ENCODE data around the gene OR13G1.
"Not testable (repeated sequence)": the region's sequence is repeated elsewhere in the genome, so short reads cannot be mapped to it uniquely, and the experiment has no call there.

The OR13G1 gene, protein sequence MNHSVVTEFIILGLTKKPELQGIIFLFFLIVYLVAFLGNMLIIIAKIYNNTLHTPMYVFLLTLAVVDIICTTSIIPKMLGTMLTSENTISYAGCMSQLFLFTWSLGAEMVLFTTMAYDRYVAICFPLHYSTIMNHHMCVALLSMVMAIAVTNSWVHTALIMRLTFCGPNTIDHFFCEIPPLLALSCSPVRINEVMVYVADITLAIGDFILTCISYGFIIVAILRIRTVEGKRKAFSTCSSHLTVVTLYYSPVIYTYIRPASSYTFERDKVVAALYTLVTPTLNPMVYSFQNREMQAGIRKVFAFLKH

DNA sequence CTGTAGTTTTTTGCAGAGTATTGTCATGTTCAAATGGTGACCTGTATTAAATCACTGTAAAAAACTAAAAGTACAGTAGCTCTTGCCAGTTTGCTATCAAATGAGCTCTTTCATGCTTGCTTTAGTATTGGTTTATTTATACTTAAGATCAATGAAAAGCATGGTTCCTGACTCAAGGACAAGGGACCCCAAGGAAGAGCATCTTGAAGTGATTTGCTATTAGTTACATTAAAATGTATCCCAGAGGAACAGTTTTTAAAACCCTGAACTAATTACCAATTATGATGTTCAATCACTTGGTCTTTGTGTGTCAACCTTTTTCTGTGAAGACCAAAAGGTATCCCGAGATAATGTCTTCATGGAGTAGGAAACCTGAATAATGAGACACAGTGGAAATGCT, at the start of gene OR13G1:
Gene OR13G1 (minus strand): TSS at position 101 of the 400 bp plus-strand sequence. CDS start 6,698 bp downstream, outside the sequence.
- no peak within 1 kb of the TSS for H3K27ac Mint-ChIP-seq
- H3K9me3 Mint-ChIP-seq, result no peaks in the 10 kb centered on the region
- no peak within 1 kb of the TSS for H3K4me3 Mint-ChIP-seq
- peaks cover under 1% of the 10 kb centered on the region for H3K27me3 Mint-ChIP-seq
- no peaks in the 10 kb centered on the region for H3K36me3 Mint-ChIP-seq
- no peaks in the 10 kb centered on the region for H3K4me1 Mint-ChIP-seq

DNA sequence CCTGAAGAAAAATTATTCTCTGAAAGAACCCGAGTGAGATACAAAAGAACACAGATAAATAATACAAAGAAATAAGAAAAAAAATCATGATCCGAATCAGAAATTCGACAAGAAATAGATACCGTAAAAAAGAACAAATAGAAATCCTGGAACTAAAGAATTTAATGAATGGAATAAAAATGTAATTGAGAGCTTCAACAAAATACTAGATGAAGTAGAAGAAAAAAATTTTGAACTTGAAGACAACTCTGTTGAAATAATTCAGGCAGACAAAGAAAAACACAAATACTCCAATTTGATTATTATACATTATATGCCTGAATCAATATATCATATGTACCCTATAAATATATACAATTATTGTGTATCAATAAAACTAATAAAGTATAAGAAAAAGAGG, 41.7 kb upstream of the OR13G1 start:
- Mint-ChIP-seq H3K4me3 (no peak overlapping the region), H3K36me3 (no peaks in the 10 kb centered on the region), H3K4me1 (no peaks in the 10 kb centered on the region), H3K27me3 (no peaks in the 10 kb centered on the region), H3K27ac (no peak overlapping the region), H3K9me3 (peaks cover 15% of the 10 kb centered on the region)

DNA sequence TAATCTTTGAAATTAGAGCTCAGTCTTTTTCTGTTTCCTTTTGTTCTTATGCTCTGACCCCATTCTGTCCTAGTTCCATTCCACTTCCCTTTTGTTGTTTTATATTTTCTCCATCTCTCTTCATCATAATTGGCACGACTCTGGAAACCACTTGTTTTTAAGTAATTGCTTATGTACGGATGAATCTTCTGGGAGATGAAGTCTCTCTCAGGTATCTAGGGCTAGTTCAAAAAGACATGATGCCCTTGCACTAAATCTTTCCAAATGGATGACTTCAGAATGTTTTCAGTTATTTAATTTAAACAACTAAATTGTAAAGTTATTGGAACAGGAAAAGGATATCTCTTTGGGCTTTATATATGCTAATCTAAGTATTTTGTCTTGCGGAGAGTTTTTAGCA, 37.0 kb upstream of the OR13G1 start, which contains the start of gene OR6F1:
Gene OR6F1 (minus strand): TSS at position 101 of the 400 bp plus-strand sequence. CDS start 3,891 bp downstream, outside the sequence.
- H3K27me3 Mint-ChIP-seq, result no peaks in the 10 kb centered on the region
- H3K36me3 Mint-ChIP-seq, result no peaks in the 10 kb centered on the region
- H3K9me3 Mint-ChIP-seq, result peaks cover 3% of the 10 kb centered on the region
- no peaks in the 10 kb centered on the region for H3K4me1 Mint-ChIP-seq
- no peak within 1 kb of the TSS for H3K27ac Mint-ChIP-seq
- H3K4me3 Mint-ChIP-seq, result no peak within 1 kb of the TSS

DNA sequence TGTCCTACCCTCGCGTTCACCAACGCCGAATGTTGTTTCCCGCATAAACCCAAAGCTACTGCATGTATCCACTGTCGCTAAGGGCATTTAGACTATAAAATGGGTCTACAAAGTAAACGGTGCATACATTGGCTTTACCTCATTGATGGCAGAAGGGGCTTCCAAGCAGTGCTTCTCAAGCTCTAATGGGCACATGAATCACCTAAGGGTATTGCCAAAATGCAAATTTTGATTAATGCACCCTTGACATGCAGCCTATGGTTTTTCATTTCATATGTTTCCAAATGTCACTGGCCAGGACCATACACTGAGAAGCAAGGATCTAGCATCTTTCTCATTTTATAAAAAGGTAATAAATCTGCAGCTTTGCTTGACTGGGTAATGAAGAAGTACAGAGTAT, 34.2 kb upstream of the OR13G1 start:
- Mint-ChIP-seq H3K9me3 (peaks cover 3% of the 10 kb centered on the region), H3K4me1 (no peaks in the 10 kb centered on the region), H3K4me3 (no peak overlapping the region), H3K27me3 (no peaks in the 10 kb centered on the region), H3K36me3 (no peaks in the 10 kb centered on the region), H3K27ac (no peak overlapping the region)

DNA sequence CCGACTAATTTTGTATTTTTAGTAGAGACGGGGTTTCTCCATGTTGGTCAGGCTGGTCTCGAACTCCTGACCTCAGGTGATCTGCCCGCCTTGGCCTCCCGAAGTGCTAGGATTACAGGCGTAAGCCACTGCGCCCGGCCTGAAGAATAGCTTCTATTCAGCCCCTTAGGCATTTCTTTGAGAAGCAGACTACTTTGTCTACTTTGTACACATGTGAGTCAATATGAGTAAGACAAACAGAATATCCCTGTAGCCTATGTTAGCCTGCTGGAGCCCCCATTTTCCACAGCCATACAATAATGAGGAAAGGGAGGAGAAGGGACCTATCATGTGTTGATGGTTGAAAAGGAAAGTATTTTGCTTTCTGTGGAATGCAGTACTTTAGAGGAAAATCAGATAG, 31.1 kb upstream of the OR13G1 start:
- H3K36me3 Mint-ChIP-seq, H3K9me3 Mint-ChIP-seq, H3K27ac Mint-ChIP-seq, H3K4me3 Mint-ChIP-seq, H3K27me3 Mint-ChIP-seq, H3K4me1 Mint-ChIP-seq: not testable (repeated sequence)

DNA sequence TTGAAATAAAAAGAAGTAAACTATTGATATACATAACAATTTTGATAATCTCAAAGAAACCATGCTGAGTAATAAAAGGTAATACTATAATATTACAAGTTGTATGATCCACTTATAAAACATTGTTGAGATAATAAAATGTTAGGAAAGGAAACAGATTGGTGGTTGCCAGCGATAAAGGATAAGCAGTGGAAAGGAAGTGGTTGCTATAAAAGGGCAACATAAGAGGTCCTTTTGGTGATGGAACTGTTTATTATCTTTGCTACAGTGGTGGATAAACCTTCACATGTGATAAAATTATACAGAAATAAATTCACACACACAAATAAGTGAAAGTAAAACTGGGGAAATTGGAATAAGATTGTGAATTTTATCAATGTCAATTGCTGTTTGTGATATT, 21.8 kb upstream of the OR13G1 start:
- no peak overlapping the region for H3K27ac Mint-ChIP-seq
- no peak overlapping the region for H3K4me3 Mint-ChIP-seq
- H3K4me1 Mint-ChIP-seq, result no peaks in the 10 kb centered on the region
- H3K27me3 Mint-ChIP-seq, result no peaks in the 10 kb centered on the region
- no peaks in the 10 kb centered on the region for H3K36me3 Mint-ChIP-seq
- no peaks in the 10 kb centered on the region for H3K9me3 Mint-ChIP-seq

DNA sequence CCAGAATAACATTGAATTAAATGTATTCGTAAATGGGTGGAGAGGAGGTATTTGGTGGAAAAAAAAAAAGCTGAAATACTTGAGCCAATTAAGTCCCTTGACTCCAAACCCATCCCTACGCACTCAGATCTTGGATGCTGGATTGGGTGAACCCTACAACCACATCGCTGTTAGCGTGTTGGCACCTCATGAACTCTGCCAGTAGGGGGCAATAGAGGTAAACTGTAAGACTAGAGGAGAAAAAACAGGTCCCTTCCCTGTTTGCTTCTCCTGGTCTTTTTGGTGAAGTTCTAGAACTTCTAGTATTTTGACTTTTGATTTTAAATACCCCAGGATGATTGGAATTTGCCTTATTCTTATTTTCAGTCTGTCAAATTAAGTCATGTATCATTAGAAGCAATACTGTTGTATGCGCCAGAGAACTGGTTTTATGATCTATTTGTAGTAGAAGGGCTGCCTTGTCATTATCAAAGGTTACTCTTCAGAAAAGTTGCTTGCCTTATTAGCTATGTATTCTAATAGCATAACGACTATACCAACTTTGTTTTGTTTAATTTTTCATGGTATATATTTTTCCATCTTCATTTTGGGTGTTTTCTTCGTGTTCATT, 1.9 kb upstream of the OR13G1 start:
- Mint-ChIP-seq H3K27ac (no peak overlapping the region), H3K36me3 (no peaks in the 10 kb centered on the region), H3K27me3 (peaks cover 1% of the 10 kb centered on the region), H3K4me3 (no peak overlapping the region), H3K4me1 (no peaks in the 10 kb centered on the region), H3K9me3 (no peaks in the 10 kb centered on the region)

DNA sequence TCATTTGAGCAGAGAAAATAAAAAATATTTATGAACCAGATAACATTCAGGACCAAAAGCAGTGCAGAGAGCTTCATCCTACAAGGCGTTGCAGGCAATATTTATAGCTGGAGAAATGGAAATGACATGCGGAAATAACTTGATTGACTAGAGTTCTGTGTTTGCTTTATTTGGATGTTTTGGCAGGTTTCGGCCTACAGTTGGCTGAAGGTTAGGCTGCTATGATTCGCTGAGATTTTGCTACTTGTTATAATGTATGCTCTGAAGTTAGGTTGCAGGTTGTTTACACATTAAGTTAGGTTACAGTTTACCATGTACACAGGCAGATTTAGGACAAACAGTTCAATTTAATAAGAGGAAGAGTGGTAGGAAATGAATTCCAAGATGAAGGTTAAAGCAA, 632 bp upstream of the OR13G1 start:
- no peak overlapping the region for H3K4me3 Mint-ChIP-seq
- no peaks in the 10 kb centered on the region for H3K27me3 Mint-ChIP-seq
- no peaks in the 10 kb centered on the region for H3K36me3 Mint-ChIP-seq
- H3K4me1 Mint-ChIP-seq, result no peaks in the 10 kb centered on the region
- no peak overlapping the region for H3K27ac Mint-ChIP-seq
- no peaks in the 10 kb centered on the region for H3K9me3 Mint-ChIP-seq

DNA sequence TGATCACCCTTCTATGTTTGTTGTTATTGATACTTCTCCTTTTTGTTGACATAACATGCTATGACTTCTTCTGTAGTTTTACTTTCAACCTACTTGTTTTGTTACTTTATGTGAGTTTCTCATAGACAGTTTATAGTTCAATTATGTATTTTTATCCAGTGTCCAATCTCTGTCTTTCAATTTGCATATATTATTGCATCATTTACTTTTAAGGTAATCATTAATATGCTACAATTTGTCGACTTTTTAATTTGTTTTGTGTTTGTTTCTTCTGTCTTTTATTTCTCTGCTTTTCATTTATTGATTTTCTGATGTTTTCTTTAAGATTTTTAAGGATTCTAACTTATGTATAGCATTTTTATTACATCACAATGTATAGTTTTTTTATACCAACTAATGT, 10.3 kb downstream of the OR13G1 start:
- Mint-ChIP-seq H3K4me3 (no peak overlapping the region), H3K36me3 (no peaks in the 10 kb centered on the region), H3K9me3 (peaks cover 6% of the 10 kb centered on the region), H3K27me3 (no peaks in the 10 kb centered on the region), H3K4me1 (no peaks in the 10 kb centered on the region), H3K27ac (no peak overlapping the region)

DNA sequence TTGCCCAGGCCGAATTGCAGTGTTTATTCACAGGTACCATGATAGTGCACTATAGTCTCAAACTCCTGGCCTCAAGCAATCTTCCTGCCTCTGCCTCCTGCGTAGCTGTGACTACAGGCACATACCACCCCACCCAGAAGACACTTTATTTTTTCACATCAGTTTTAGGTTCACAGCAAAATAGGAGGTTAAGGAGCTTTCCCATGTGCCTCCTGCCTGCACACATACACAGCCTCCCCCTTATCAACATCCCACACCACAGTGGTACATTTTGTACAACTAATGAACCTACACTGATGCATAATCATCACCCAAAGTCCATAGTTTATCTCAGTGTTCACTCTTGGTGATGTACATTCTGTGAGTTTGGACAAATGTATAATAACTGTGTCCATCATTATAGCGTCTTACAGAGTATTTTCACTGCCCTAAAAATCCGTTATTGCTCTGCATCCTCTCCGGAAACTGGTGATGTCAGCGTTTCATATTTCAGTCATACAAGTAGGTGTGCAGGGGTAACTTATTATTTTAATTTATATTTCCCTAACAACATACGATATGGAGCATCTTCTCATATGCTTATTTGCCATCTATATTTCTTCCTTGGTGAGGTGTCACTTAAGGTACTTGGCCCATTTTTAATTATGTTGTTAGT, 23.2 kb downstream of the OR13G1 start:
- Mint-ChIP-seq H3K36me3 (no peaks in the 10 kb centered on the region), H3K27me3 (peaks cover 1% of the 10 kb centered on the region), H3K9me3 (peaks cover 6% of the 10 kb centered on the region), H3K4me1 (no peaks in the 10 kb centered on the region), H3K27ac (no peak overlapping the region), H3K4me3 (no peak overlapping the region)

DNA sequence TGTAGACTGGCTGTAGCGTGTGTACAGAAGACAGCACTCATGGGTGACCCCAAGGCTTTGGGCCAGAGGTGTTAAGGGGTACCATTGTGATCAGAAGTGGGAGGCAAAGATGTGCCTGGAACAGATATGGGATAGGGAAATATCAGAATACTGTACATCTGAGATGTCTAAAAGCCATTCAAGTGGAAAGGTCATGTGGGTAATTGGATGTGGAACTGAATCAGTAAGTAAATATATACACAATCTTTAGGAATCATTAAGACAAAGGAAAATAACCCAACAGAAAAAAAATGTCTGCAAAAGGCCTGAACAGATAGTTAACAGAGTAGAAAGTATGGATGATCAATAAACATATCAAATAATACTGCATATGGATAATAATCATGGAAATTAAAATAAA, 26.5 kb downstream of the OR13G1 start:
- Mint-ChIP-seq H3K9me3 (no peaks in the 10 kb centered on the region), H3K4me1 (no peaks in the 10 kb centered on the region), H3K27ac (no peak overlapping the region), H3K4me3 (no peak overlapping the region), H3K36me3 (no peaks in the 10 kb centered on the region), H3K27me3 (peaks cover 1% of the 10 kb centered on the region)

DNA sequence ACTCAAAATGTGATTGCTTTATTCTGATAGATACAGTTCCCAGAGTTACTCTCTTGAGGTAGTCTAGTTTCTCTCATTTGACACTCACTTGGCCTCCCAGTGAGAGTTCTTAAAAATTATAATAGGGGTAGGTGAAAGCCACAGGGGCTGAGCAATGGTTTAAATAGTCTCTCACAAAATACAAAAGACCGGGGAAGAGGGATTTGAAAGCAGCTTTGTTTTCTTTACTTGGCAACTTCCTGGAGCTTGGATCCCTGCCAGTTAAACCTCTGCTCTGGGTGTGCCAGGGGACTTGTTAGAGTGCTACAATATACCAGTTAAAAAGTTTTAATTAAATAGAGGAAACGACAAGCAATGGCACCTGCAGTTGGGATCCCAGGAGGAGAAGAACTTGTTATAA, 31.7 kb downstream of the OR13G1 start:
- peaks cover 5% of the 10 kb centered on the region for H3K27me3 Mint-ChIP-seq
- H3K36me3 Mint-ChIP-seq, result no peaks in the 10 kb centered on the region
- no peak overlapping the region for H3K27ac Mint-ChIP-seq
- no peaks in the 10 kb centered on the region for H3K4me1 Mint-ChIP-seq
- H3K4me3 Mint-ChIP-seq, result no peak overlapping the region
- no peaks in the 10 kb centered on the region for H3K9me3 Mint-ChIP-seq

DNA sequence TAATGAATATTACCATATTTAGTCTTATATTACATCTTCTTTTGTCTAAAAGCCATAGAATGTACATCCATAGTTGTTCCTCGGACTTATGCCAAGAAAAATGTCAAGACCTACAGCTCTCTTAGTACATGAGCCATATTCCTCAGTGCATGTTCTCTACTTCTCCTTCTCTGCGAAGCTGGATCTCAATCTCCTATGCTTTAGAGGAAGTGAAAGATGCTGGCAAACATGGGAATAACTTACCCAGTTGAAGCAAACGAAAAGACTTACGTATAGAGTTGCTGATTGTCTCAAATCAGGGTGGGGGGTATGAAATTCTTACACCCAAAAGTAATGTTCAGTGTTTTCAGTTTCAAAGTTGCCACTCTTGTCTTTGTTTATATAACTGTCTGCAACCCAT, 32.7 kb downstream of the OR13G1 start:
- Mint-ChIP-seq H3K4me1 (no peaks in the 10 kb centered on the region), H3K27me3 (peaks cover 8% of the 10 kb centered on the region), H3K9me3 (peaks cover 4% of the 10 kb centered on the region), H3K27ac (no peak overlapping the region), H3K36me3 (no peaks in the 10 kb centered on the region), H3K4me3 (no peak overlapping the region)

DNA sequence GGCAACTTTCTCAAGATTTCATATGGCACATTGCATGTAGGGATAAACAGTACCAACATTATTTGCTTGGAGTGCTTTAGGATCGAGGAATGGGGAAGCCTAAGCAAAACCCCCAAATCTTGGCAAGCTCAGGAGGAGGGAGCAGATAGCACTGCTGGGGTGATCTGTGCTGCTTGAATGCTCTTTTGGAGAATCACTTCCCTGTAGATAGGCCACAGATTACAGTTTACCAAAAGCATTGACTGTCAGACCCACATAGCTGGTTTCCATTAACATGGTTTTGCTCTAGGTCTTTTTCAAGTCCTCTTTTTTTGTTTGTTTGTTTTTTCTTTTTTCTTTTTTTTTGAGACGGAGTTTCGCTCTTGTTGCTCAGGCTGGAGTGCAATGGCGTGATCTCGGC, 36.8 kb downstream of the OR13G1 start:
- H3K4me3 Mint-ChIP-seq, result no peak overlapping the region
- peaks cover 24% of the 10 kb centered on the region for H3K27me3 Mint-ChIP-seq
- H3K9me3 Mint-ChIP-seq, result peaks cover 8% of the 10 kb centered on the region
- H3K27ac Mint-ChIP-seq, result no peak overlapping the region
- H3K36me3 Mint-ChIP-seq, result no peaks in the 10 kb centered on the region
- H3K4me1 Mint-ChIP-seq, result no peaks in the 10 kb centered on the region

DNA sequence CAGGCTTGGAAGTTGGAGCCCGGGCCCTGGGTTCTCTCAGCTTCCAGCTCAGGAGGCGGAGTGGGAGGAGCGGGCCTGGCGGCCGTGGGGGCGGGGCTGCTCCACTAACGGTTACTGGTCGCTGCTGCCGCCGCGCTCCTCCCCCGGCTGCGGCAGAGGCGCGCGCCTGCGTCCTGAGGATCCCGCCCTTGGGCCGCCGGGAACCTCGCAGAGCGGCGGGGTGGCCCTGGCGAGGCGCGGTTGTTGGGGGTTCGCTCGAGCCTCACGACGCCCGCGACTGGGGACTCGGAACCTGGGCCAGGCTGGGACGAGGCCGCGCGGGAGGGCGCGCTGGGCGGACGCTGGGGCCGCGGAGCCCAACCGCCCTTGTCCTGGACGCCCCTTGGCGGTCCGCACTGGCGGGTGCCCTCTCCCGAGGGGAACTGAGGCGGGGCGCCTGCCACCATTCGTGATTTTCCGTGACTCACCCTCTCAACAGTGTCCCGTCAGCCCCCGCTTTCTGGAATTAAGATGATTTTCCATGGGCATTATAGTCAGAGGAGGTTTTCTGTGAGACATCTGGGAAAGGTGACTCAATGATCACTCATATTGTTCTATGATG, 40.1 kb downstream of the OR13G1 start:
- peaks cover 8% of the 10 kb centered on the region for H3K9me3 Mint-ChIP-seq
- no peaks in the 10 kb centered on the region for H3K4me1 Mint-ChIP-seq
- H3K27me3 Mint-ChIP-seq, result peaks cover 31% of the 10 kb centered on the region
- H3K36me3 Mint-ChIP-seq, result no peaks in the 10 kb centered on the region
- H3K27ac Mint-ChIP-seq, result no peak overlapping the region
- H3K4me3 Mint-ChIP-seq, result no peak overlapping the region

DNA sequence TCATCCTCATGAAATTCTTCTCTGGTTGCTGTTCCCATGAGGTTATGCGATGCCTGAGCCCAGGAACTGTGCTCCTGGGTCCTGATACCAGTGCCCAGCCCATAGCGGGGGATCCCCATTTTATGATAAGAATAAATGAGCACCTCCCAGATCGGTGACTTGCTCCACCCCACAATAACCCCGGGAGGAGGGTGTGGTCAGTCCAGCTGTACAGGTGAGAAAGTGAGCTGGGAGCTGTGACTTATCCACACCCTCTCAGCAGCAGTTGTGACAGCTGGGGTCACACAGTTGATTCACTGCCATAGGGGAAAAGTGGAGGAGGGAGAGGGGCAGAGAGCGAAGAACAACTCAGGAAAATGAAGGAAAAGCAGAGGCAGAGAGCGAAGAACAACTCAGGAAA, 40.8 kb downstream of the OR13G1 start:
- Mint-ChIP-seq H3K27me3 (peaks cover 28% of the 10 kb centered on the region), H3K9me3 (peaks cover 8% of the 10 kb centered on the region), H3K4me3 (no peak overlapping the region), H3K27ac (no peak overlapping the region), H3K36me3 (no peaks in the 10 kb centered on the region), H3K4me1 (no peaks in the 10 kb centered on the region)

Measured in activated naive CD4-positive, alpha-beta T cell treated with anti-CD3 and anti-CD28 coated beads, Interleukin-2, amount 50 U/mL, for 24 hours (primary cell).